Epithelial cell of proximal tubule (primary cell): Measurements from ENCODE around the gene MCRIP2. TPM values are rescaled to one million over a fixed set of nuclear protein-coding genes. Genes with fewer than 3 reads are reported as not detected.

ENCODE experiments used
- DNase-seq: peaks from one replicate; pipeline ENCODE4 v3.0.0-alpha.2; 2011; ENCODE audit warnings: low read depth
- H3K4me3 ChIP-seq: 2 replicates; pipeline ENCODE4 v1.5.1; 2011; ENCODE audit warnings: low read depth, mild to moderate bottlenecking, low read length
- CTCF ChIP-seq: conservative IDR thresholded peaks from 2 replicates; pipeline ENCODE4 v1.5.1; 2012; ENCODE audit warnings: low read depth, mild to moderate bottlenecking, low read length
- total RNA-seq: library from RNA; depleted of rRNA; stranded (reverse); fragments of >200 nt; gene quantifications from 2 replicates; pipeline ENCODE4 v1.2.3, GENCODE V29; 2015

MCRIP2 gene
- total RNA-seq, 1 donor from 2014 or later = 70.3 TPM

GRCh38 chr16:646679-647172, 5.1 kb downstream of the MCRIP2 start:
- no peak for DNase-seq
- TF ChIP-seq CTCF = no peak
- H3K4me3 ChIP-seq = no peak overlapping the region

GRCh38 chr16:647173-647902, 5.7 kb downstream of the MCRIP2 start:
- H3K4me3 ChIP-seq = peak overlapping the region; percentile 70
- TF ChIP-seq CTCF = no peak
- DNase-seq = no peak

- TF ChIP-seq CTCF = peak; percentile 55
- DNase-seq = no peak
- peak overlapping the region; percentile 70 for H3K4me3 ChIP-seq
These were observed 6.6 kb downstream of the MCRIP2 start for GRCh38 chr16:648071-648780.

GRCh38 chr16:648781-649589, 7.4 kb downstream of the MCRIP2 start, which contains the start of gene WDR90:
Gene WDR90, plus strand, starts transcription at chr16:649365. Its CDS starts 52 bp downstream, at chr16:649417.
- no peak for DNase-seq
- peak within 1 kb of the TSS; percentile 70 for H3K4me3 ChIP-seq
- TF ChIP-seq CTCF = no peak

GRCh38 chr16:649631-650030, 8.0 kb downstream of the MCRIP2 start:
- DNase-seq = no peak

More at GRCh38 chr16:649631-650030, 8.0 kb downstream of the MCRIP2 start:
- TF ChIP-seq CTCF = no peak
- peak overlapping the region; percentile 70 for H3K4me3 ChIP-seq
